GM19467 (cell line): ENCODE measurements around the gene PRICKLE4.

Experiments
- ATAC-seq: cut with Tn5 transposase; IDR thresholded peaks from one replicate; pipeline ENCODE4 v1.9.1; 2021; ENCODE audit warnings: mild to moderate bottlenecking, moderate library complexity; ENCODE audit not compliant: unreplicated experiment

Gene PRICKLE4

DNA sequence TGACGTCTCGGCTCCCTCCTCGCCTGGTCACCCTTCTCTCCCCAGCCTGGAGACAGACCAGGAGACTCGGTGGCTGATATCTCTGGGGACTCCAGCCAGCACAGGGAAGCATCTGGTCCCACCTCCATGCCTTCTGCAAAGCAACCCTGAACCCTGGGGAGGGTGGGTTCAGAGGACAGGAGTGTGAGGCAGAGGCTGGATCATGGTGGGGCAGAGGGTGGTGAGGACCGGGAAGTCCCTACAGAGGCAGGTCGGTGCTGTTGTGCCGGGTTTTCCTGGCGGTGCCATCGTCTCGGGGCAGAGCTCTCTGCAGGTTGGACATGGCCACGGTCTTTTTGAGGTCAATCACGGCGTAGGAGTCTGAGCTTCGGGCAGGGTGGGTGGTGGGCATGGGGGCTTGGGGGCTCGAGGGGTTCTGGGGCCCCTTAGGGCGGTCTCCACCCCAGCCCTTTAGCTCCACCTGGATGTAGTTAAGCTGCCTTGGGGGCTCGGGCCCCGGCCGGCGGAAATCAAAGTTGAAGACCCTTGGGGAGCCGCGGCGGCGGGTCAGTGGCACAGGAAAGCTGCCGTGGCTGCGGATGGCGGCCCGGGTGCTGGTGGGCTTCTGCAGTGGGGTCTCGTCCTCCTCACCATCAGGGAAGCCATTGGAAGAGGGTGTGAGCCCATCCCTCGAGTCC lies 10.1 kb upstream of the PRICKLE4 start:
- ATAC-seq: no peak

DNA sequence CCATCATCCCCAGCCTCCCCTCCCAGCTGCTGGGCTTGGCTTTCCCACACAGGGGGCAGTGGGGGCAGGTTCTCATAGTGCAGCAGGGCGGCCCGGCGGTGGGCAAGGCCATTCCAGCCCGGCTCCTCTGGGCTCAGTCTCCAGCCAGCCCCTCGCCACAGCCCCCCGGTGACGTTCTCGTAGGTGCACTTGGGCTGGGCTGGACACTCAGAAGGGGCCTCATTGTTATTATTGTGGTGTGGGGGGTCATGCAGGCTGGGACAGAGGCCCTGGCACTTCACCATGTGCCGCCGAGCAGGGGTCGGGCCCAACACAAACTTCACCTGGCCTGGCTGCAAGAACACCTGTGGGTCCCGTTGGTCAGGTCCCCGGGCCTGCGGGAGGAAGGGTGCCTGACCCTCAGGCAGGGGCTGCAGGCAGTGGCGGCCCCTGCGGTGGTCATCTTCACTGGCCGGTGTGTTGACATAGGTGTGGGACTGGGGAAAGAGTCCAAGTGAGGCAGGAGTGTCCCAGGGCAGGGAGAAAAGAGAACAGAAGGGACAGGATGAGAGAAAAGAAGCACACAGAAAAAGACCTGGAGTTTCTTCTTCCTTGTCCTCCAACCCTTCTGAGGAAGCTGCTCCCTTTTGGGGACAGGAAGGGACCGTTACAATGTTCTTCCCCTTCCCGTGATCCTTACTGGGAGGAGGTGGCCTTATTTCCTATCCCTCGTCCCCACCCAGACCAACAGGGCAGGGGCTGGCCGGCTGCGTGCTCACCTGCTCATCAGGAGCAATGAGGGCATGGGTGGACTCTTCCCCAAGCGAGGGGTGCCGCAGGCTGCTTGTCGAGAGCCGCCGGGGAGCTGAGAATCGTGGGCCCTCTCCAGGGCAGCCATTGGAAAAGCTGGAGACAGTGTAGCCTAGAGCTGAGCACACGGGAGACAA lies 9.3 kb upstream of the PRICKLE4 start:
- no peak for ATAC-seq

DNA sequence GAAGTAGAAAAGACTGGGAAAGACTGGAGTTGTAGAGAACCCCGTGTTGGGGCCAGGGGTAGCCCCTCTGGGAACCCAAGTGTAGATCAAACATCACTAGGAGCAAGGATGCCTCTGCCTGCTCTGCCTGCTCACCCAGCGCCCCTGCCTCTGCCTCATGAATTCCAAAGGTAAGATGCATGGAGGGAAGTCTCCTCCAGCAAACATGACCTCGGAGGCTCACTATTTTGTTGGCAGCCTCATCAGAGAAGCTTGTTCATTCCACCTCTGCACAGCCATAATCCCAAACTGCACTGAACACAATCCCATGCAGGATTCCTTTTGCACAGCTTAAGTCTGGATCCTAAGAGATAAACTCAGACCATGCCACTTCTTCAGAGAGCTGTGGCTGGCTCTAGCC lies 5.7 kb upstream of the PRICKLE4 start:
- no peak for ATAC-seq

DNA sequence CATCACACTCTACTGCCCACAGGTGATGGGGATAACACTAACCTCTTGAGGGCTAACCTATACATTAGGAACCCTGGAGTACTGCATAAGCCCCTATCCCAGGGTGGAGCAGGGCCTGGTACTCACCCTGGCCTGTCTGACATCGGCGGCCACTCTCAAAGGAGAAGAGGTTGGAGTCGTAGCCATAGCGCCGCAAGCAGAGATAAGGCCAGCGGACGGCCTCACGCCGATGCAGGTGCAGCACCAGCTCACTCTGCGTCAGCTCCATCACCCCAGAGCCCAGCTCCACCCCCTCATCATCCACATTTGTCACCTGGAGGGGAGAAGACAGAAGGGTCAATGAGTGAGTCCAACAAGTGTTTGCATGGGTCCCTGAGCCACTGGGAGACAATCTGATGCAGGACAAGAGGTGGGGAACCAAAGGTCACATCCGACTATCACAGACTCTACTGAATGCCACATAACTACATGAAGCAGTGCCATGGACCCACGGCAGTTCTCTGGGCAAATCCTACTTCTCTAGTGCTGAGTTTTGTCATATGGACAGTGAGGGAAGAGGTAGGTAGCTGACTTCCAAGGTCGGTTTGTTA lies 5.2 kb upstream of the PRICKLE4 start:
- ATAC-seq: no peak

DNA sequence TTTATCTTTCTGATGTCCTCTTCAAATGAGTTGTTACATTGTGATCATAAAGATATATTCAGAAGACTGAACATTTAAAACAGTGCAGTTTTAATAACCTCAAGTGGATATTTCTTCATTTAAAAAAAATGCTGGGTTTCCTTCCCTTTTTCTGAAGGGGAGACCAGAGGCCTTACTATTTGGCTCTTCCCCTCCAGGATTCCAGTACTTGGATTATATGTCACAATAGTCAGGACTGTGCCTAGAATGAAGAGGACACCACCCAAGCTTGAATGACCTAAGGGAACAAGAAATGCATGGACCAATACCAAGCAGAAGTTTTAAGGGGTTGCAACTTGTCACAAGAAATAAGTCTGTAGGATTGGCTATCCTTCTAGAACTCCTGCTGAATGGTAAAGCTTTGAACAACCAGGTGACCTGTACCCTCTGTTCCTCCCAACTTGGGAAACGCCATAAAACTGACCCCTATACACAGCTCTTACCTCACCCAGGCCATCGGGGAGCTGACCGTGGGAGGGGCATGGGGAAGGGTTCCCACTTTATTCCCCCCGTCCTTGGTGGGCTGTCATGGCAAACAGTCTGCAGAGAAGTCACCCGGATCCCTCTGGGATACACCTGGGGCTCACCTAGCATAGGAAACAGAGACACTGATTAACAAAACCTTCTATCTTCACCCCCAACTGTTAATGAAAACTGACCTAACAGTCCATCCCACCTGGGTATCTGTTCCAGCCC lies 2.9 kb upstream of the PRICKLE4 start:
- no peak for ATAC-seq

DNA sequence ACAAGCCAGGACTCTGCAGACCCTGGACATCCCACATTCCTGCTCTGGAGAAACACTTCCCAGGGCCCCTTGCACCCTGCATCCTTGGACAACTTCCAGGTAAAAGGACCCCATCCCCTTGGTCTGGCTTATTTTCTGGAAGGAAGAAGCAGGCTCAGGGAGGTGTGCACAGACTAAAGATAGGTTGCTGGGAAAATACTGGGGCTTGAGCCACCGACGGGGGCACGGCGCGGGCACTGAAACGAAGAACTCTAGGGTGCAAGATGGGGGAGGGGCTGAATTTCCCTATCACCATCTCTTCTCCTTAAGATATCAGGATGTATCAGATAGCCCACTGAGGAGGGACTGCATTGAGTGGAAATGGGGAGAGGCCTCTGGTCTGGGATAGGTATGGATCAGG lies 1.7 kb upstream of the PRICKLE4 start:
- ATAC-seq: no peak

DNA sequence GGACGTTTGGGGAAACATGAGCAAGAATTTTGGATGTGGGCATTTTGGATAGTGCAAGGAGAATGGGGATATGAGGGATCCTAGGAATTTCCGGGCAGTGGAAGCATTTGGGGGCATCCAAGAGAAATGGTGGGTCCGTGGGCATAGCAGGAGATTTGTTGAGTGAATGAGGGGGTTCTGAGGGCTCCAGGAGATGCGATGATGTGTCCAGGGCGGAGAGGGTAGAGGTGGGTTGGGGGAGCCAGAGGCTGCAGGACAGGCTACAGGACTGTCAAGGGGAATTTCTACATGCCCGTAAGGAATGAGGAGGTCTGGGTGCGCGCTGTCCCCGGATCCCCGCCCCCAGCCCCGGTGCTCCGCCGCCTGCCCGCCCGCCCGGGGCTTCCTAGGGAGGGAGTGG lies 1.2 kb upstream of the PRICKLE4 start:
- peak; percentile 5 for ATAC-seq

DNA sequence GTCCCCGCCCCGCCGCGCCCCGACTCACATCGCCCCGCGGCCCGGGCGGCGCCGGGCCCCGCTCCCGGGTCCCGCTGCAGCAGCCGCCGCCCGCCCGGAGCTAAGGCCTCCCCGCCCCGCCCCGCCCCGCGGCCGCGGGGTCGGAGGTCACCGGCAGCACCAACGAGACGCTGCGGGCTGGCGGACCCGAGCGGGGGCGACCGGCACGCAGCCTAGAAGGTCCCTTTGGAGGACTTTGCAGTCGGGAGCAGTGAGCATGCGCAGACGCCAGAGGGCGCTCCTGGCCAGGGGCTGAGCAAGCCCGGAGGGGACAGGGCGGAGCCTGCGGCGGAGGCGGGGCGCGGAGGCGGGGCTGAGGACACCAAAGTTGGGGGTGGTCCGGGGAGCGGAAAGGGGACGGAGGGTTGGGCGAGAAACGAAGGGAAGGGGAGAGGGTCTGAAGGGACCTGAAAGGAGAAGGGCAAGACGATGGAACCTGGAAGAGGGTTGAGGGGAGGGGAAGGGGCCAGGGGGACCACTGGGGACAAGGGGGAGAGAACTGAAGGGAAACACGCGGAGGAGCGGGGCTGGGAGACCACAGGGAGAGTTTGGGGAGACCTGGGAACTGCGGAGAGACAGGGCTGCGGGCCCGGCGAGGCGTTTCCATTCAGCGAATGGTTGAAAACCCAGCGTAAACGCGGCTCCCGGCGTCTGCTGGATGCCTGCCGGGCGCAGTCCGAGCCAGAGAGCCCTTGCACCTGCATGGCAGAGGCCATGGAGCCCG lies 613 bp upstream of the PRICKLE4 start, which contains the start of gene FRS3:
Gene FRS3 (minus strand): TSS at position 113 of the 763 bp plus-strand sequence. CDS start 2,913 bp downstream, outside the sequence.
- peak; percentile 91 for ATAC-seq

DNA sequence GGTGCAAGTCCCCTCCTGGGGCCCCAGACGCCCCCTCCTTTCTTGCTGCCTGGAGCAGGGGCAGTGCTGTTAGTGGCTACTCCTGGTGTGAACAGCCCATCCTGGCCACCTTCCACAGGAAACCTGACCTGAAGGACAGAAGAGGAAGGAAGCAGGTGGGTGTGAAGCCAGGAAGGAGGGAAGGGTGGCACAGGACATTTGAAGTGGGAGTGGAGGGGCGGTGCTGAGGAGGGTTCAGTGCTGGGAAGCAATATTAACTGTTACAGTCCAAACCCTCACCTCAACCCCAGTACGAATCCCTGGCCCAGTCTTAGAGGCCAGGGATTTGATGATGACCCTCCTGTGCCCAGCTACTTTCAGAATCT lies 766 bp downstream of the PRICKLE4 start:
- no peak for ATAC-seq

DNA sequence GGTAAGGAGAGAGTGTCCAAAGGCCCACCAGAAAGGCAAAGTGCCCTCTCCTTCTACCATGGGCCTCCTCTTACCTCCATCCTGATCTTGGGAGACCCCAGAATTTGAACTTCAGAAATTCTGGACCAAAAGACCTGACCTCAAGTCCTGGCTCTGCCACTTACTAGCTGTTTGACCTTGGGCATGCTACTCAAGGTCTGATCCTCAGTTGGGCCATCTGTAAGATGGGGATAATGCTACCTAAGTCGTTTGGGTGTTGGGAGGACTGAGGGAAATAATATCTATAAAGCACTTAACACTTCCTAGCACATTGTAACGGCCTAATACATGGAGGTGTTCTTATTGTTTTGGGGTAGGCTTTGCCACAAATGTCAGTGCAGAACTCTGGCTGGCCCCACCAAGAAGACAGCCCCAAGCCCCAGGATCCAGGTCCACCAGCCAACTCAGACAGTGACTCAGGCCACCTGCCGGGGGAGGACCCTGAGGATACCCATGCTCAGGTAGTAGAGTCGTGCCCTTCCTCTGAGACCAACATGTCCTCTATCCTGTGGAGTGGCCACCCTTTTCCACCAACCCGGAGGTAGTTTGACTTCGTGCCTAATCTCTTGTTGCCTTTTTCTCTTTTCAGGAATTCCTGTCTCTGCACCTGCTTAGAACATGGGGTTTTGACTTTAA lies 2.7 kb downstream of the PRICKLE4 start:
- no peak for ATAC-seq

DNA sequence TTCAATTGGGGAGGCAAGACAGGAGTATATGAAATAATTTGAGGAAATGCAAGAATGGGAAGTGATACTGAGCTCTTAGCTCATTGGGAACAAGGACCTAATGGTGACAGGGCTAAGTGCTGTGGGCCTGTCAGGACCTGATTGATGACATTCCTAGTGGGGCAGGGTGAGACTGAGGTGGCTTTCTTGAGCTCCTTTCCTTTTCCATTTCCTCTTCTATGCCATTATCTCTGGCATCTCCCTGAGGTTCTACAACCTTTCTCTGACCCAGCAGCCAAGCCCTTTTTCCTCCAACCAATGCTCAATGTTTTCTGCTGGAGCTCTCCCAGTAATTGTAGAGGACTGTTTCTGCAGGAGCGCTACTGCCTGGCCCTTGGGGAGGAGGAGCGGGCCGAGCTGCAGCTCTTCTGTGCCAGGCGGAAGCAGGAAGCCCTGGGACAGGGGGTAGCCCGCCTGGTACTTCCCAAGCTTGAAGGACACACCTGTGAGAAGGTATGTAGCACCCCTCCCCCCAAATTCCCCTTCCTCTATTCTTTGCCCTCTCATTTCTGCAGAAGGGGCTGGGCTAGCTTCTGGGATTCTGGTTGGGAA lies 4.1 kb downstream of the PRICKLE4 start:
- no peak for ATAC-seq

DNA sequence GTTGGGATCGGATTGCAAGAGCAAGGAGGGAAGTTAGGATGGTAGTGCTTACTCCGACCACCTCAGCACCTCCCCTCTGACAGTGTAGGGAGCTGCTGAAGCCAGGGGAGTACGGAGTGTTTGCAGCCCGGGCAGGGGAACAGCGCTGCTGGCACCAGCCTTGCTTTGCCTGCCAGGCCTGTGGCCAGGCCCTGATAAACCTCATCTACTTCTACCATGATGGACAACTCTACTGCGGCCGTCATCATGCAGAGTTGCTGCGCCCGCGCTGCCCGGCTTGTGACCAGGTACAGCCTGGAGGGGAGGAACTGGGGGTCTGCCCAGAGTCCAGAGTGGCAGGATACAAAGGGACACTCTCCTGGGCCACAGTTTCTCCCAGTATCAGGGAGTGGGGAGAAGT lies 4.7 kb downstream of the PRICKLE4 start:
- ATAC-seq: no peak

DNA sequence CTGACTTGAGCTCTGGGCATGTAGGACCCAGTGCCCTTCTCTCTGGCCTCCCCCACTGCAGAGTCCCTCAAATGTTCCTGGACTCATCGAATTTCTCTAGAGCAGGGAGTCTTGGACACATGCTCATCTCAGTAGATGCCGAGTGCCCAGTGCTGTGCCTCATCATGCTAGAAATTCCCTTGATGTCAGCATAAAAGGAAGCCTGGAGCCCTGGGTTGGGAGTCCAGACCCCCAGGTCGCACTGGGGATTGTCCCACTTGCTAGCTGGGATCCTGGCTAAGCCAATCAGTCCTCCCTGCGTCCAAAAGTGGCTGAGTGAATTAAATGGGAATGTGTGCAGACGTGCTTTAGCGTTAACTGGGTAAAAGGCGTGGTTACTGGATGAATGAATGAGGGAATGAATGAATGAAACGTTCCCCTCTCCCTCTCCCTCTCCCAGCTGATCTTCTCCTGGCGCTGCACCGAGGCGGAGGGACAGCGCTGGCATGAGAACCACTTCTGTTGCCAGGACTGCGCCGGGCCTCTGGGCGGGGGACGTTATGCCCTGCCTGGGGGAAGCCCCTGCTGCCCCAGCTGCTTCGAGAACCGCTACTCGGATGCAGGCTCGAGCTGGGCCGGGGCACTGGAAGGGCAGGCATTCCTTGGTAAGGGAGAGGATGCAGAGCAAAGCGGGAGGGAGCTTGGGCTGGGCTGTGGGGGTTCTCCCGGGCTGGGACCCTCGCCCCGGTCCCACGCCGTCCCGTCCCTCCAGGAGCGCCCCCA lies 5.3 kb downstream of the PRICKLE4 start:
- ATAC-seq: no peak

DNA sequence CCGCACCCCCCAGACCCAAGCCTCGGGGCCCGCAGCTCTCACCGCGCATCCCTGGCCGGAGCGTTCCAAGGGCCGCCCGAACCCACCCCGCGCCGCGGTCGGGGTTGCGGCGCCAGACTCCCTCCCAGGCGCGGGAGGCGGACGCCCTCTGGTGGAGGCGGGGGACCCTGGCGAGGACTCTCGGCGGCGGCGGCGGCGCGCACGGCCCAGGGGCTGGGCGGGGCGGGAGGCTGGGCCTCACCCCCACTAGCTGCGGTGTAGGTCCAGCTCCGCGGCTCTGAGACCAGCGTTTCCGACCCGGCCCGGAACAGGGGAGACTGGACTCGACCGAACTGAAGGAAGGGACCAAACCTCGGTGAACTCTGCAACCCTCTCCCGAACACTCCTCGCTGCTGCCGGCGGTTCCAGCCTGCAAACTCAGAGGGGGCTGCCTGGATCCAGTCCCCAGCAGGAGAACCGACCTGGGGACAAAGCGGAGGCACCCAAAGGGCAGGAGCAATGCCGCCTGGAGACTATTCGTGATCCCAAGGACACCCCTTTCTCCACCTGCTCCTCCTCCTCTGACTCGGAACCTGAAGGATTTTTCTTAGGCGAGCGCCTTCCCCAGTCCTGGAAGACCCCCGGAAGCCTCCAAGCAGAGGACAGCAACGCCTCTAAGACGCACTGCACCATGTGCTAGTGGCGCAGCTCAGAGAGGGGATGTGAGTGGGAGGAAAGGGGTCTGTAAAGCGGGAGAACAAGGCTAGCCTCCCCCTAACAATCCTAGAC lies 6.1 kb downstream of the PRICKLE4 start:
- peak; percentile 63 for ATAC-seq

DNA sequence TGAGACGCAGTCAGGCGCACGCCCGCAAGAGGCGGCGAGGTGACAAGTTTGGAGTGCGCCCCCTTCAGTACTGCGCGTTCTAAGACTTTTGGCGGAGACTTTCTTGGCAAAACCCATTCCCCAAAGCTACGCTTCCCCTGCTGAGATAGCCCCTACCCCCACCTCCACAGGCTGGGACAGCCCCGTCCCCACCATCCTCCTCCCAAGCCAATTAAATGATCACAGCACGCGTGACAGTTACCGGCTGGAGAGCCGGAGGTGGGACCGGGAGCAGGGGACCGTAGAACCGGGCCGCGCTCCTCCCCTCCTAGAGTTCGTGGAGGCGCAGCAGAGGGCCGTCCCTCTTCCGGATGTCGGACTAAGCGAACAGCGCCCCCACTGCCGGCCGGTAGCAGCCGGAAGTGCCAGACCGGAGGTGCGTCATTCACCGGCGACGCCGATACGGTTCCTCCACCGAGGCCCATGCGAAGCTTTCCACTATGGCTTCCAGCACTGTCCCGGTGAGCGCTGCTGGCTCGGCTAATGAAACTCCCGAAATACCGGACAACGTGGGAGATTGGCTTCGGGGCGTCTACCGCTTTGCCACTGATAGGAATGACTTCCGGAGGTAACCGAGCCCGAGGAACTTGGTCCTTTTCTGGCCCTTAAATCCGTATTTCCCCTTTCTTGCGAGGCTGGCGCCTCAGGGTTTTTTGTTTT lies 6.8 kb downstream of the PRICKLE4 start, which contains the start of gene TOMM6:
Gene TOMM6 (plus strand): TSS at position 476 of the 699 bp plus-strand sequence. CDS start 4 bp downstream, at position 480.
- ATAC-seq: peak; percentile 73

DNA sequence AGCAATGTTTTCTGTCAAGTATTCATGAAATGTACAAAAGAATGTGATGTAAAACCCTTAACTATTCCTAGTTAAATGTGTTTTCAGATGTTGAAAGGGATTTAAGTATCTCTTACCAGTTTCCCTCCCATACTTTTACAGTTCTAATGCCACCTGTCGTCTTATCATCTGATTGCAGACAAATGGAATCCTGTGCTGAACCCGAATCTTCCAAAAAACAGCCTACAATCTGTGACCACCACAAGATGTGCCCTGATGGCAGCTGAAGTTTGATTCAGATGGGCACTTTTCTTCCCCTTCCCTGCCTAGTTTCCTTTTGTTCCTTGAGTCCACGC lies 8.8 kb downstream of the PRICKLE4 start:
- no peak for ATAC-seq

DNA sequence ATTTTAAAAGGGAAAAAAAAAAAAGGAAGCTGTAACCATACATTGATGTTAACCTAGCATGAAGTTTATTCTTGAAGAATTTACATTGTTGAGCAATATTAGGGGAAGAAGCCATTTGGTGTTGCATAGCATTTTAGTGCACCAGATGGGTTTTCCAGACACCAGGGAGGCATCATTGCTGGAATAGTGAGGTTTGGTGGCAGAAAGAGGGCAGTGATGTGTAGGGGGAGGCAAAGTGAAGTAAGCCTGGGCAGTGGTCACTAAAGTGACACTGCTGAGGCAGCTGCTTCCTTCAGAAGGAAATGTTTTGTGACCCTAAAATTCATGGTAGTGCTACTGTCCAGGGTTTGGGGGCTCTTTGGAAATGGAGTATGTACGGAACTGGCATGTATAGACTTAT lies 9.5 kb downstream of the PRICKLE4 start:
- no peak for ATAC-seq
